Caco-2 (cell line): ENCODE data around the gene YARS1. TPM values are rescaled to one million over a fixed set of nuclear protein-coding genes. Genes with fewer than 3 reads are reported as not detected.

Experiments
- BruUV-seq: library from RNA; stranded (reverse); fragments of 400-500 nt; replicated peaks from 2 replicates; lab custom pipeline; 2021; lab: Mats Ljungman, UMichigan
- CTCF ChIA-PET: fragments of 300-600 bp; sonication (Branson Sonifier 250); formaldehyde crosslinking; loops from one replicate; lab custom pipeline; 2022; ENCODE audit warnings: antibody characterized with exemption; lab: Charles Lee
- POLR2A ChIA-PET: fragments of 300-600 bp; sonication (Branson Sonifier 250); formaldehyde crosslinking; loops from one replicate; lab custom pipeline; 2022; ENCODE audit warnings: antibody characterized with exemption; lab: Charles Lee
- DNase-seq, 2 experiments: peaks; one replicate each; pipeline versions ENCODE4 v3.0.0 to v3.0.0-alpha.2; 2020 to 2022
- H3K27me3 ChIP-seq: replicated peaks from 2 replicates; pipeline ENCODE4 v1.6.0; 2011; ENCODE audit warnings: low read length; ENCODE audit not compliant: control insufficient read depth, insufficient read depth
- H3K36me3 ChIP-seq: 2 replicates; pipeline ENCODE4 v1.5.1; 2011; ENCODE audit warnings: low read length; ENCODE audit not compliant: control insufficient read depth, insufficient read depth
- H3K4me1 ChIP-seq: fragments of 250-450 bp; sonication (Bioruptor Pico); 2 replicates; pipeline ENCODE4 v1.5.1; 2020; ENCODE audit warnings: mild to moderate bottlenecking
- H3K4me3 ChIP-seq: 2 replicates; pipeline ENCODE4 v1.5.1; 2011; ENCODE audit warnings: low read depth, mild to moderate bottlenecking, control low read depth, low read length
- H3K9me3 ChIP-seq: fragments of 250-450 bp; sonication (Bioruptor Pico); 2 replicates; pipeline ENCODE4 v1.5.1; 2020; ENCODE audit warnings: mild to moderate bottlenecking, moderate library complexity
- H3K27ac Mint-ChIP-seq: one replicate; pipeline ENCODE4 v1.8.0; 2022; ENCODE audit warnings: mixed read lengths; ENCODE audit not compliant: unreplicated experiment
- H3K27me3 Mint-ChIP-seq: one replicate; pipeline ENCODE4 v1.8.0; 2022; ENCODE audit warnings: mixed read lengths; ENCODE audit not compliant: insufficient read depth, unreplicated experiment
- H3K36me3 Mint-ChIP-seq: one replicate; pipeline ENCODE4 v1.8.0; 2022; ENCODE audit warnings: mild to moderate bottlenecking, mixed read lengths; ENCODE audit not compliant: insufficient read depth, unreplicated experiment
- H3K4me1 Mint-ChIP-seq: one replicate; pipeline ENCODE4 v1.8.0; 2022; ENCODE audit warnings: low read depth, mixed read lengths; ENCODE audit not compliant: unreplicated experiment
- H3K4me3 Mint-ChIP-seq: one replicate; pipeline ENCODE4 v1.8.0; 2022; ENCODE audit warnings: mild to moderate bottlenecking, moderate library complexity, mixed read lengths; ENCODE audit not compliant: unreplicated experiment
- H3K9me3 Mint-ChIP-seq: one replicate; pipeline ENCODE4 v1.8.0; 2022; ENCODE audit warnings: mixed read lengths; ENCODE audit not compliant: unreplicated experiment
- CTCF ChIP-seq, 2 experiments: fragments of 200-600 bp in 1 of 2; IDR thresholded peaks; 1 replicate in 1 of 2; 2 replicates in 1 of 2; pipeline versions ENCODE4 v1.5.1 to v1.8.0; 2011 to 2022; ENCODE audit warnings: antibody characterized with exemption in 1 of 2, control low read depth in 1 of 2, inconsistent platforms in 1 of 2, low read depth in 1 of 2, low read length in 1 of 2, mild to moderate bottlenecking in 1 of 2, moderate library complexity in 1 of 2; ENCODE audit not compliant: insufficient read depth in 1 of 2, severe bottlenecking in 1 of 2, unreplicated experiment in 1 of 2
- intact Hi-C: fragments of 100-400 bp; cut with micrococcal nuclease; formaldehyde crosslinking; loops from one replicate; pipeline ENCODE4 v1.10.0; 2022; ENCODE audit not compliant: unreplicated experiment
- total RNA-seq: library from RNA; stranded (reverse); gene quantifications from 2 replicates; pipeline ENCODE4 v1.2.3, GENCODE V29; 2022

Gene YARS1
- total RNA-seq, 1 experiment from 2014 or later = 184 TPM

- Mint-ChIP-seq H3K27me3 (no peaks in the 10 kb centered on the region), H3K27ac (no peak overlapping the region), H3K36me3 (no peaks in the 10 kb centered on the region), H3K4me3 (no peak overlapping the region), H3K4me1 (peaks cover 9% of the 10 kb centered on the region), H3K9me3 (no peaks in the 10 kb centered on the region)
- CTCF ChIA-PET = interaction anchor here (1.0 to 2.1 kb wide), 4 partner anchors 8 to 45 kb away, joined by 3 to 12 read pairs (median 4); no protein-coding TSS in a partner anchor
- no peak for DNase-seq
- no peaks in the 10 kb centered on the region for H3K27me3 ChIP-seq
- no peak for TF ChIP-seq CTCF (IDR thresholded peaks at IDR 0.05; ENCODE audit: insufficient read depth in 1 of 2, low read depth in 1 of 2, low read length in 1 of 2, severe bottlenecking in 1 of 2, unreplicated experiment in 1 of 2)
- BruUV-seq = no TSS peak
- H3K36me3 ChIP-seq = no peaks in the 10 kb centered on the region
- peaks cover 5% of the 10 kb centered on the region for H3K4me1 ChIP-seq
- no peak overlapping the region for H3K4me3 ChIP-seq
- H3K9me3 ChIP-seq = no peaks in the 10 kb centered on the region
- POLR2A ChIA-PET = interaction anchor here (1.1 kb wide), 1 partner anchor 13 kb away, joined by 3 read pairs; no protein-coding TSS in a partner anchor
- intact Hi-C loops = no loop called here
These were observed 87.7 kb downstream of the YARS1 start for GRCh38 chr1:32729254-32730046.

- BruUV-seq = no TSS peak
- Mint-ChIP-seq H3K27ac (no peak overlapping the region), H3K4me3 (no peak overlapping the region), H3K9me3 (no peaks in the 10 kb centered on the region), H3K36me3 (no peaks in the 10 kb centered on the region), H3K4me1 (peaks cover 9% of the 10 kb centered on the region), H3K27me3 (no peaks in the 10 kb centered on the region)
- H3K9me3 ChIP-seq = no peaks in the 10 kb centered on the region
- no peak for TF ChIP-seq CTCF (IDR thresholded peaks at IDR 0.05; ENCODE audit: insufficient read depth in 1 of 2, low read depth in 1 of 2, low read length in 1 of 2, severe bottlenecking in 1 of 2, unreplicated experiment in 1 of 2)
- H3K27me3 ChIP-seq = no peaks in the 10 kb centered on the region
- intact Hi-C loops = no loop called here
- CTCF ChIA-PET = interaction anchor here (1.0 to 2.1 kb wide), 4 partner anchors 9 to 46 kb away, joined by 3 to 12 read pairs (median 4); no protein-coding TSS in a partner anchor
- H3K36me3 ChIP-seq = no peaks in the 10 kb centered on the region
- no peak for DNase-seq
- peaks cover 5% of the 10 kb centered on the region for H3K4me1 ChIP-seq
- POLR2A ChIA-PET = interaction anchor here (1.1 kb wide), 1 partner anchor 12 kb away, joined by 3 read pairs; no protein-coding TSS in a partner anchor
- no peak overlapping the region for H3K4me3 ChIP-seq
These were observed 88.6 kb downstream of the YARS1 start for GRCh38 chr1:32728413-32729077.

- POLR2A ChIA-PET = interaction anchor here (0.7 kb wide), 1 partner anchor 15 kb away, joined by 3 read pairs; no protein-coding TSS in a partner anchor
These were observed 89.3 kb downstream of the YARS1 start for GRCh38 chr1:32727876-32728275.

More at GRCh38 chr1:32727876-32728275, 89.3 kb downstream of the YARS1 start:
- Mint-ChIP-seq H3K9me3 (no peaks in the 10 kb centered on the region), H3K27ac (no peak overlapping the region), H3K36me3 (no peaks in the 10 kb centered on the region), H3K4me1 (peaks cover 9% of the 10 kb centered on the region), H3K27me3 (no peaks in the 10 kb centered on the region), H3K4me3 (no peak overlapping the region)
- intact Hi-C loops = no loop called here
- Histone ChIP-seq H3K9me3 (no peaks in the 10 kb centered on the region), H3K4me3 (no peak overlapping the region), H3K4me1 (peaks cover 5% of the 10 kb centered on the region), H3K36me3 (no peaks in the 10 kb centered on the region), H3K27me3 (no peaks in the 10 kb centered on the region)
- no peak for DNase-seq
- CTCF ChIA-PET = interaction anchor here (0.6 to 2.1 kb wide), 2 partner anchors 16 to 29 kb away, joined by 6 to 12 read pairs; no protein-coding TSS in a partner anchor
- no peak for TF ChIP-seq CTCF (IDR thresholded peaks at IDR 0.05; ENCODE audit: insufficient read depth in 1 of 2, low read depth in 1 of 2, low read length in 1 of 2, severe bottlenecking in 1 of 2, unreplicated experiment in 1 of 2)
- no TSS peak for BruUV-seq
